Stimulated activated naive B cell treated with anti-CD40 and anti-IgM and Interleukin-4, amounts not matched to agents 10 μg/mL and 1 μg/mL and 100 μg/mL, for 72 hours (primary cell): ENCODE data around the gene RPUSD4.

Source experiments
- ATAC-seq, 2 donors: fragments of 150-1000 bp; cut with Tn5 transposase; replicated peaks; 2 replicates each; pipeline ENCODE4 v1.10.0; 2021; ENCODE audit warnings: moderate library complexity in 1 of 2
- DNase-seq: peaks from one replicate; pipeline ENCODE4 v3.0.0; 2021
- H3K27ac Mint-ChIP-seq: one replicate; pipeline ENCODE4 v1.8.0; 2022; ENCODE audit warnings: mild to moderate bottlenecking, mixed read lengths
- H3K27me3 Mint-ChIP-seq, 2 donors: one replicate each; pipeline ENCODE4 v1.8.0; 2022; ENCODE audit warnings: mixed read lengths in 2 of 2
- H3K36me3 Mint-ChIP-seq, 2 donors: one replicate each; pipeline ENCODE4 v1.8.0; 2022; ENCODE audit warnings: mixed read lengths in 2 of 2, mild to moderate bottlenecking in 1 of 2
- H3K4me1 Mint-ChIP-seq, 2 donors: one replicate each; pipeline ENCODE4 v1.8.0; 2022; ENCODE audit warnings: mixed read lengths in 2 of 2, mild to moderate bottlenecking in 1 of 2
- H3K4me3 Mint-ChIP-seq, 2 donors: one replicate each; pipeline ENCODE4 v1.8.0; 2022; ENCODE audit warnings: mild to moderate bottlenecking in 2 of 2, mixed read lengths in 2 of 2, moderate library complexity in 1 of 2
- H3K9me3 Mint-ChIP-seq, 2 donors: one replicate each; pipeline ENCODE4 v1.8.0; 2022; ENCODE audit warnings: mixed read lengths in 2 of 2, mild to moderate bottlenecking in 1 of 2

Gene RPUSD4

DNA sequence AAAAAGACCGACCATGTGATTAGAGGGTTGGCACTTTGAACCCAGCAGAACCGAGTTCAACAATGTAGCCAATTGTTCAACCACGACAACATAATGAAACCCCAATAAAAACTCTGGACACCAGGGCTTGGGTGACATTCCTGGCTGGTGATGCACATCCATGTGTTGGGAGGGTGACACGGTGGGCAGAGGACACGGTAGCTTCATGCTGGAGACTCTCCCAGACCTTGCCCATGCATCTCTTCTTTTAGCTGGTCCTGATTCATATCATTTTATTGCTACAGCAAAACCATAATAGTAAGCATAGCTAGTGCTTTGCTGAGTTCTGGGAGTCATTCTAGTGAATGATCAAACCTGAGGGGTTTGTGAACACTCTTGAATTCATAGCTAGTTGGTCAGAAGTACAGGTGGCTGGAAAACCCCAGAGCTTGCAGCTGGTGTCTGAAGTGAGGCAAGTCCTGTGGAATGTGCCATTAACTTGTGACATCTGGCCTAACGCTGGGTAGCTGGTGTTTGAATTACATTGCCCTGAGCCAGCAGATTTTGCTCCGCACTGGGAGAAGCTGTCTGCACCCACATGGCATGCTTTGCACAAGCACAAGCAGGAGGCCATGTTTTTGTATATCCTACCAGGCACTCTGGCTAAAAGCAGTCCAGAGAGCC lies 14.0 kb downstream of the RPUSD4 start:
- no peaks in the 10 kb centered on the region for H3K27me3 Mint-ChIP-seq
- no peak for DNase-seq
- peaks cover 59 to 79% of the 10 kb centered on the region in 2 donors for H3K36me3 Mint-ChIP-seq
- peak in 1 of 2 donors; percentile 45 for ATAC-seq
- peaks cover 10 to 12% of the 10 kb centered on the region in 2 donors for H3K9me3 Mint-ChIP-seq
- no peak overlapping the region for H3K4me3 Mint-ChIP-seq
- peaks cover 0 to 16% of the 10 kb centered on the region in 2 donors for H3K4me1 Mint-ChIP-seq
- H3K27ac Mint-ChIP-seq = no peak overlapping the region

GRCh38 chr11:126195119-126195518 lies 16.3 kb downstream of the RPUSD4 start:
- ATAC-seq (no peak), DNase-seq (no peak)
- peaks cover 10 to 12% of the 10 kb centered on the region in 2 donors for H3K9me3 Mint-ChIP-seq
- no peaks in the 10 kb centered on the region for H3K27me3 Mint-ChIP-seq
- peaks cover 7 to 16% of the 10 kb centered on the region in 2 donors for H3K4me1 Mint-ChIP-seq
- H3K4me3 Mint-ChIP-seq = no peak overlapping the region
- no peak overlapping the region for H3K27ac Mint-ChIP-seq
- peaks cover 69 to 79% of the 10 kb centered on the region in 2 donors for H3K36me3 Mint-ChIP-seq

DNA sequence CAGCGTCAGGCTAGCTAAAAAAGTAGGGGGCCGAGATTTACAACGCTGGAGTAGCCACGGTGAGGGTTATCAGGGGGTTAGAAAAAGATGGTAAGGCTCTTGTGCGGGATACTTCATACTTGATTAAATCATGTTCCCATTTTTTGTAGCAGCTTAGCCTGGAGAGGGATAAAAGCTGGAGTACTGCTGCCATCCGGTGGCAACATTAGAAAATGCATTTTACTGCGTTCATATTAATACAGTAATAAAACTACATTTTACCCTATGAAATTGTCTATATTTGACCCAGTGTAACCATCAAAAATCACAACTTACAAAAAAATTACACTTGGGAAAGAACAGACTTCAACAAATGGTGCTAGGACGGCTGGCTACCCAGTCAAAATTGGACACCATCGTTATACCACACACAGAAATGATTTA lies 17.3 kb downstream of the RPUSD4 start:
- no peak for DNase-seq
- Mint-ChIP-seq H3K36me3 (peaks cover 65 to 72% of the 10 kb centered on the region in 2 donors), H3K4me1 (peaks cover 7 to 19% of the 10 kb centered on the region in 2 donors), H3K4me3 (no peak overlapping the region), H3K27ac (no peak overlapping the region), H3K27me3 (no peaks in the 10 kb centered on the region), H3K9me3 (peaks cover 10 to 12% of the 10 kb centered on the region in 2 donors)
- ATAC-seq = peak; percentile 45 to 53

- peaks cover 64 to 75% of the 10 kb centered on the region in 2 donors for H3K36me3 Mint-ChIP-seq
- peaks cover 6 to 8% of the 10 kb centered on the region in 2 donors for H3K9me3 Mint-ChIP-seq
- H3K4me3 Mint-ChIP-seq = no peak overlapping the region
- no peak overlapping the region for H3K27ac Mint-ChIP-seq
- H3K4me1 Mint-ChIP-seq = peaks cover 16 to 27% of the 10 kb centered on the region in 2 donors
- no peak for DNase-seq
- ATAC-seq = no peak
- H3K27me3 Mint-ChIP-seq = no peaks in the 10 kb centered on the region
These were observed 18.4 kb downstream of the RPUSD4 start for GRCh38 chr11:126193038-126193478.

DNA sequence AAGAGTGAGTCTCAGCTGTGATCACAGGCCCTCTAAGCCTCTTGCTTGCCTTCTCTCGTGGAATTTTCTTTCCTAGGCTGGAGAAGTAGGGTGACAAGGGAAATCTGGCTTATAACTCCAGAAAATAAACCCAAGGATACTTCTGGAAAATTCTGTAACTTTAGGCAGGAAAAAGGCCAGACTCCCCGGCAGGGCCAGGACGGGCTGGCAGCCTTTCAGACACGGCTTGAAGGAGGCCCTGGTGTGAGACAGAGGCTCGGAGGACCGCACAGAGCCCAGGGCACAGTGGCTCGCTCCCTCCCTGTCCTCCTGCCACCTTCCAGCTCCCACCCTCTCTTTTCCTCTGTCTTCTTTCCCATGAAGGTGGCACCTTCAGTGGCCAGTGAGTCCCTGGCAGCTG lies 19.1 kb downstream of the RPUSD4 start:
- Mint-ChIP-seq H3K4me1 (peaks cover 16 to 28% of the 10 kb centered on the region in 2 donors), H3K27me3 (no peaks in the 10 kb centered on the region), H3K36me3 (peaks cover 57 to 69% of the 10 kb centered on the region in 2 donors), H3K9me3 (peaks cover 3 to 5% of the 10 kb centered on the region in 2 donors), H3K4me3 (no peak overlapping the region), H3K27ac (no peak overlapping the region)
- no peak for ATAC-seq
- DNase-seq = no peak

DNA sequence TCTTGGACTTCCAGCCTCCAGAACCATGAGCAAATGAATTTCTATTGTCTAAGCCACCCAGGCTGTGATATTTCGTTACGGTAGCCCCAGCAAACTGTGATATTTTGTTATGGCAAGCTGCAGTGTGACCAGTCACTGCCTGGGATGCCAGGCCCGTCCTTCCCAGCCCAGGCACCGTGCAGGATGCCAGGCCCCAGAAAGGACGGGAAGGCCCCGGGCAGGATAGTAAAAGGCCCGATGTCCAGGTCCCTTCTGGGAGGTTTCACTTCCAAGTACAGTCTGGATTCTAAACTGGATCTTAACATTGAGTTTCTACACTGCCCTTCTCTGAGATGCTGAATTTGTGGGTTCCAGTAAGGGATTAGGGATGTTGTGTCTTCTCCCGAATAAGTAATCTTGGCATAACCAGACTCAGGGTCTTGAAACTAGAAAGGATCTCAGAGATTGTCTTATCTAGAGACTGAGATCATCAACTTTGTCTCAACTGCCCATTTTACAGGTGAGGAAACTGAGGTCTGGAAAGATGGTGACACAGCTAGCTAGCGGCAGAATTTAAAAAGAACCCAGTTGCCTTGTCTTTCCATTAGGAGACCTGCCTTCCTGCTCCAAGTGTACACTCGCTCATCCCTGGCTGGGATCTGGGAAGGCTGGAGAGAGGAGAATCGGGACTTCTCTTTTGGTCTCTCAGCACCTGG lies 19.9 kb downstream of the RPUSD4 start:
- DNase-seq = no peak
- Mint-ChIP-seq H3K9me3 (peaks cover 1 to 3% of the 10 kb centered on the region in 2 donors), H3K4me3 (no peak overlapping the region), H3K27me3 (no peaks in the 10 kb centered on the region), H3K4me1 (peaks cover 16 to 34% of the 10 kb centered on the region in 2 donors), H3K36me3 (peaks cover 56 to 66% of the 10 kb centered on the region in 2 donors), H3K27ac (no peak overlapping the region)
- no peak for ATAC-seq

DNA sequence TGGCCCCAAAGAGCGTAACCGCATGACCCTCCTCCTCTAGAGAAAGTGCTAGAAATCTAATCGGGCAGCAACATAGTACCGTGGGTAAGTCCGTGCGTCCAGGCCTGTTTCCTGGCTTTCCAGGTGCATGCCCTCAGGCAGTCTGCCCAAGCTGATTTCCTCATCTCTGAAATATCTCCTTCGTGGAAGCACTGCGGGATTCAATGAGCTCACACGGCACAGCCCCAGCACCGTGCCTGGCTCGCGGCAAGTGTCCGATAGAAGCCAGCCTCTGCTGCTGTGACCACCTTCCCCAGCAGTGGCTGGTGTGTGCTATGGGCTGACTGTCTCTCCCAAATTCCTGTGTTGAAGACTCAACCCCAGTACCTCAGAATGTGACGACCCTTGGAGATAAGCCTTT lies 20.7 kb downstream of the RPUSD4 start:
- Mint-ChIP-seq H3K9me3 (no peaks in the 10 kb centered on the region), H3K4me3 (no peak overlapping the region), H3K27me3 (no peaks in the 10 kb centered on the region), H3K36me3 (peaks cover 54 to 64% of the 10 kb centered on the region in 2 donors), H3K27ac (peak overlapping the region; percentile 51), H3K4me1 (peaks cover 16 to 28% of the 10 kb centered on the region in 2 donors)
- no peak for DNase-seq
- no peak for ATAC-seq

- Mint-ChIP-seq H3K27ac (peak overlapping the region; percentile 32), H3K27me3 (no peaks in the 10 kb centered on the region), H3K9me3 (no peaks in the 10 kb centered on the region), H3K4me3 (no peak overlapping the region), H3K4me1 (peaks cover 16 to 24% of the 10 kb centered on the region in 2 donors), H3K36me3 (peaks cover 43 to 50% of the 10 kb centered on the region in 2 donors)
- ATAC-seq (peak in 1 of 2 donors; percentile 70), DNase-seq (no peak)
These were observed 22.1 kb downstream of the RPUSD4 start for GRCh38 chr11:126189109-126189929.

- Mint-ChIP-seq H3K4me1 (peaks cover 16 to 24% of the 10 kb centered on the region in 2 donors), H3K27me3 (no peaks in the 10 kb centered on the region), H3K9me3 (no peaks in the 10 kb centered on the region), H3K36me3 (peaks cover 42 to 53% of the 10 kb centered on the region in 2 donors), H3K4me3 (peak overlapping the region in 1 of 2 donors; percentile 3), H3K27ac (peak overlapping the region; percentile 60)
- no peak for DNase-seq
- ATAC-seq = peak; percentile 60 to 70
These were observed 22.9 kb downstream of the RPUSD4 start for GRCh38 chr11:126188332-126189108.

DNA sequence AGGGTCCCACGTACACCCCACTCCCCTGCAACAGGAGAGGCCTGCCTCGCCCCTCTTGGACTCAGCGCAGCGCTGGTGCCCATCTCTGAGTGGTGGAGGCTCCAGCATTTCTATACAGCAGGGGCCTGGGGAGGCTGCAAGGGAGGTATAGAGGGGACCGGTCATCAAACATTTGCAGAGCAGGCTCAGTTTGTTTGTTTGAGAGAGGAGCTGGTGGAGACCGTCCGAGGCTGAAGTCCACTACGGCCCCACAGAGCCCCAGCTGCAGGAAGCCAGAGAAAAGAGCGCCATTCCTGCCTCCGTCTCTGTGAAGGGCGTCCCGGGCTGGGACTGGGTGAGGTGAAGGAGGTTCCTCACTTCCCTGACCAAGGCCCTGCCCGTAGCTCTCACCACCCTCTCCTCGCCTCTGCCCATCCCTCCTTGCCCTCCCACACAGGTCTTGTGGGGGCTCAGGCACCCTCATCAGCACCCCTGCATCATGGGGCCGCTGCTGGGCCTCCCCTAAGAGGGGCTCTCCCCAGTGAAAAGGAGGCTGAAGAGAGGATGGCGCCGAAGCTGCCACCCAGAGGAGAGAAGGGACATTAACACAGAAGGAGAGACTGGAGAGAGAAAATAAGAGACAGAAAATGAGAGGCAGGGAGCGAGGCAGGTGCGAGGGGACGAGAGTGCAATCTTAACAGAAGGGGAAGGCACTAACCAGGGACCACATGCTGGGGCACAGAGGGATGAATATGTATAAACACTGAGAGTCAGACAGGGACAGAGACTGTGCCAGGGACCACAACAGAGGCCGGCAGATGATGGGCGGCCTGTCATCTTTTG lies 24.5 kb downstream of the RPUSD4 start:
- Mint-ChIP-seq H3K36me3 (peaks cover 39 to 50% of the 10 kb centered on the region in 2 donors), H3K27me3 (no peaks in the 10 kb centered on the region), H3K4me1 (peaks cover 16 to 24% of the 10 kb centered on the region in 2 donors), H3K27ac (no peak overlapping the region), H3K4me3 (no peak overlapping the region), H3K9me3 (no peaks in the 10 kb centered on the region)
- DNase-seq (no peak), ATAC-seq (no peak)

DNA sequence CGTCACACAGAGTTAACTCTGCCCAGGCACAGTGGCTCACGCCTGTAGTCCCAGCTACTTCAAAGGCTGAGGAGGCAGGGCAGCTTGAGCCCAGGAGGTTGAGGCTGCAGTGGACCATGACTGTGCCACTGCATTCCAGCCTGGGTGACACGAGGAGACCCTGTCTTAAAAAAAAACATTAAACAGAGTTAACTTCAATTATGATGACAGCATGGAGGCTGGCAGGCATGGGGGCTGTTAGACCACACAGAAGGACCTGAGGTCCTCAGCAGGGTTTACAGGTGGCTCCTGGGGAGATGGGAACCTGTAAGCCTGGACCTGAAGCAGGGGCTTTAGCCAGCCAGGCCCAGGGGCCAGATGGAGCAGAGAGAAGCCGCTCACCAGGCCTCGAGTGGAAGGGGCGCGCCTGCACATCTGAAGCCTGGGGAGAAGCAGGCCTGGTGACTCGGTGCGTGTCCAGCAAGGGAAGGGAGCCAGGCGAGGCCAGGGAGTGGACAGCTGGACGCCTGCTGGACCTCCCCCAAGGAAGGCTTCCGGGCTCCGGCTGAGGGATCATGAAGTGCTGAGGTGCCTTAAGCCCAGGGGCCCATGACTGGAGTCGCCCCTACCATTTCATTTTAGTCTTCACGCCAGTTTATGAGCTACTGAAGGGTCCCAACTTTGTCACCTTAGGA lies 25.3 kb downstream of the RPUSD4 start:
- H3K27ac Mint-ChIP-seq = no peak overlapping the region
- no peak overlapping the region for H3K4me3 Mint-ChIP-seq

GRCh38 chr11:126185259-126186024 lies 26.0 kb downstream of the RPUSD4 start:
- Mint-ChIP-seq H3K9me3 (peaks cover 0 to 3% of the 10 kb centered on the region in 2 donors), H3K36me3 (peaks cover 30 to 44% of the 10 kb centered on the region in 2 donors), H3K27me3 (no peaks in the 10 kb centered on the region), H3K4me1 (peaks cover 11 to 24% of the 10 kb centered on the region in 2 donors), H3K4me3 (no peak overlapping the region), H3K27ac (no peak overlapping the region)
- no peak for DNase-seq
- ATAC-seq = no peak

More for the DNA sequence above, 25.3 kb downstream of the RPUSD4 start:
- no peak for DNase-seq
- H3K36me3 Mint-ChIP-seq = peaks cover 36 to 45% of the 10 kb centered on the region in 2 donors
- H3K9me3 Mint-ChIP-seq = no peaks in the 10 kb centered on the region
- H3K27me3 Mint-ChIP-seq = no peaks in the 10 kb centered on the region
- ATAC-seq = no peak
- peaks cover 16 to 24% of the 10 kb centered on the region in 2 donors for H3K4me1 Mint-ChIP-seq
